GM19351 (cell line): ENCODE data around the gene HECA.
"Not testable (repeated sequence)": the region's sequence is repeated elsewhere in the genome, so short reads cannot be mapped to it uniquely, and the experiment has no call there.

Experiments
- ATAC-seq: cut with Tn5 transposase; IDR thresholded peaks from one replicate; pipeline ENCODE4 v1.9.1; 2021; ENCODE audit warnings: mild to moderate bottlenecking, moderate library complexity; ENCODE audit not compliant: unreplicated experiment

The HECA gene

GRCh38 chr6:139135578-139136545, 982 bp downstream of the HECA start:
- peak; percentile 34 for ATAC-seq

GRCh38 chr6:139137706-139138105, 2.8 kb downstream of the HECA start:
- ATAC-seq, result no peak

- ATAC-seq, result not testable (repeated sequence)
These were observed 6.0 kb downstream of the HECA start for GRCh38 chr6:139140854-139141253.

DNA sequence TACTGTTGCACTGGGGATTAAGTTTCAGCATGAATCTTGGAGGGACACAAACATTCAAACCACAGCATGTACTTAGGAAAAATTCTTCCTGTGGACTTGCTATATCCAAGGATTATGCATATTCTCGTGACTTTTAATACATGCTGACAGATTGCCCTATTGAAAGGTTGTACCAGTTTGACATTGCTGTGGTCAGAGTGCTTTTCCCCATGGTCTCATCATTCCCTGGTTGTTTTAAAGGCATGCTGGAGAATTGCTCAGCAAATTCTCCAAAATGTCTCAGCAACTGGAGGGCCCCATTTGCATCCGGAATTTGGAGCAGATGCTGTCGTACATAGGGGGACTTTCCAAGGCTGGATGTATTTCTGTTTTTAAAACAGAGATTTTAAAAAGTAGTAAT, 7.4 kb downstream of the HECA start:
- ATAC-seq, result no peak

DNA sequence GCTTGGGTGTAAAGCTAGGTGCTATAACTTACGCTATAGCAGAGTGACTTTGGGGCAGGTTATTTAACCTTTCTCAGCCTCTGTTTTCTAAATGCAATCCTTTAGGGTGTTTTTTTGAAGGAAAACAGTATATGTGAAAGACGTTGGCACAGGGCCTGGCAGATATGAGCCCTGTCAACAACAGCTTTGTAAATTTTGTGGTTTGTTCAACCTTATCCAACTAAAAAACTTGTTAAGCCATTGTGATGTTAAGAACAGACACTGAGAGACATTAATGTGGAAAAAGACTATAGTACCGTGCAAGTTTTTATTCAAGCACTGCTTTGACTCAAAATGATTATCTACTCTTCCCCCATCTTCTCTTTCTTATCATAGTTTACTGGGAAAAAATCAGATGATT, 8.2 kb downstream of the HECA start:
- no peak for ATAC-seq

- no peak for ATAC-seq
These were observed 9.7 kb downstream of the HECA start for GRCh38 chr6:139144490-139145085.

- no peak for ATAC-seq
These were observed 10.8 kb downstream of the HECA start for GRCh38 chr6:139145661-139146060.

DNA sequence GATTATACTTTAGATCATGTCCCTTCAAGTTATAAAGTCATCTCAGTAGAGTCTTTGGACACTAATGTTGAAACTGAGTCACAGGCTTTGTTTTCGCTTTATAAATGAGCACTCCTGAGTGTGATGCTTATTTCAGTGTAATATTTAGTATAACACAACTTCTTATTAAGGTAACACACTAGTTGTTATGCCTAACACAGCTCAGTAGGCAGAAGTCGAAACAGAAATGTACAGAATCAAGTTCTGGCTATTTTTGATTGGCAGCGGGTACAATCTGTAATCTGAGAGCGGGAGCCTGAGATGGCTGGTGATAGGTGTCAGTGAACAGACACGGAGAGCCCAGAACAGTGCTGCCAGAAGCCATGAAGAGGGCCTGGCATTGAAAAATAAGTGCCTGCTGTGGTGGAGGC, 11.4 kb downstream of the HECA start:
- peak; percentile 55 for ATAC-seq

- ATAC-seq, result no peak
These were observed 12.7 kb downstream of the HECA start for GRCh38 chr6:139147628-139148027.

DNA sequence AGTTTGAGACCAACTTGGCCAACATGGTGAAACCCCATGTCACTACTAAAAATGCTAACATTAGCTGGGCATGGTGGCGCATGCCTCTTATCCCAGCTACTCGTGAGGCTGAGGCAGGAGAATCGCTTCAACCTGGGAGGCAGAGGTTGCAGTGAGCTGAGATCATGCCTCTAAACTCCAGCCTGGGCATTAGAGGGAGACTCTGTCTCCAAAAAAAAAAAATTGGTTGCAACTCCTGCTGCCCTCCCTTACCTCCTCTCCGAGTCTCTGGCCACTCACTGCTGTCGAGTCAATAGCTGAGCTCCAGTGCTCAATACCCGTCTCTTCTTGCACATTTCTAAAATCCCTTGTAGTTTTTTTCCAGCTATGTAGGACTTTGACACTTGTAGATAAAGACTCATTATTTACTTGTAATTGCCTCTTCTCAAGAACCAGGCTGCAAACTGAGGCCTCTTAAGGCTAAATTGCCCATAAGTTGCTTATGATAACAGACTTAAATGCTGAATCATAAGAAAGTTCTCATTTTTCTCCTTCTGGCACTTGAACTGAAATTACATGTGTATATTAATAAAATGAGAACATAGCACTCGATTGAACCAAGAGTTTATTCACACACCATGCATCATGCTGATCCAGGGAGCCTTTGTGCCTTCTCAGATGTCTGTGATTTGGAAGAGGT, 13.8 kb downstream of the HECA start:
- no peak for ATAC-seq

DNA sequence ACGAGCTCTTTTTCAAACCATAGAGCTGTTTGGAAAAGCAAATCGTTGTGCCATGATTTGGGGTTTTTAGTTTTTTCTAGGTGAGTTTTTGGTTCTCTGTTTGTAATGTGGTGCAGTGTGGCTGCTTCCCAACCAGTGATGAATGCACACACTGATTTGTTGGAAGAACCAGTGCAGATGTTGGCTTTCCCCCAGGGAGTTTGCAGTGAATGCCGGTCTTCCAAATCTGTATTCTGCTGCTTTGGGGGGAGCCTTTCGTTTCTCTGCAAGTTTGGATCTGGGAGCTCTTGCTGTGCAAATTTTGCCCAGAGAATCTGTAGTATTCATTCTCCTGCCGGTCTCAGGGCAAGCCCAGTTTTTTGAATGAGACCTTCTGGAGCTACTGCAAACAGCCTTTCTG, 14.5 kb downstream of the HECA start:
- ATAC-seq, result no peak

DNA sequence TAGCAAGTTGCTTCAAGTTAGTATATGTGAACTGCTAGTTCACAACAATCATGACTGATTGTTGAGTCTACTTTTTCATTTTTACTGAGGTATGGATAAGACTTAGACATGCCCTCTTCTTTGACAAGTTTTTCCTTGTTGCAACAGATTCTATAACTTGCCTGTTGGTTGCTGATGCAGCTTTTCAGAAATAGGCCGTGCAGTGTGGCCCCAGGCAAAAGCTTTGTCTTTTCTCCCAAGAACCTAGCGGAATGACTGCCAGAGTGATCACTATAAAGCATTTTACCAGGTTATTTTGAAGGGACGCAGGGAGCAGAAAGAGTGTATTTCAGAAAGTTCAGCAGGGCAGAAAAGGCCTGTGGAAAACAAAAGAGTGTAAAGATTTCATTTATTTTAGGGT, 16.0 kb downstream of the HECA start:
- no peak for ATAC-seq

GRCh38 chr6:139151425-139152087, 16.7 kb downstream of the HECA start:
- ATAC-seq, result no peak

DNA sequence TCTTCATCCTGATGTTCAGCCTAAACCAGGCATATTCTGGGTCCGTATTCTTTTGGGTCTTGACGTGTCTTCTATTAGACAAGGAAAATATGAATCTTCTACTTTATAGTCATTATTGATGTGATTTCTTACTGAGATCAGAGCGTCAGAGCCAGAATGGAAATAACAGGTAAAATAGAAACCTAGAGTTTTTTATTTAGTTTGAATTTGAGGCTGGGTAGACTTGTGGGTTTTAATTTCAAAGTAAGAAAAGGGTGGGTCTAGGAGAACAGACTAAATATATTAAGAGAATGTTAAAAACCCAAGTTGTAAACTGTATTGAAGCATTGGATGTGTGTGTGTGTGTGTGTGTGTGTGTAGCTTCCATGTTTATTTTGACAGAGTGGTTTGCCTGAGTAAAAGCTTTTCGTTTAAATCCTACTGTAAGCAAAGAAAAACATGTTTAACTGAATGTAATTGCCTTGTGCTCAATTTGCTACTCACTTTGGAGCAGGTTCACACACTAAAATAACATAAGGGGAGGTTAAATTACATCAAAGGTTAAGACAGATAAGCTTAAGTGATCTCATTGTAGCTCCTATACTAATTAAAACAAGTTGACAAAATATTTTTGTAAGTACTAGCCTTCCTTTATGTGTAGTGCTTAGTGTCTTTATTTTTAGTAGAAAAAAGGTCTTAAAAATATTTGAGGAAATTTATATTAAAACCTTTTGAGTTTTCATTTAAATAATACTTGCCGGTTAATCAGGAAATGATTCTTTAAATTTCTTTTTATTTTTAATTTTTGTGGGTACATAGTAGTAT, 17.4 kb downstream of the HECA start:
- ATAC-seq, result no peak

- no peak for ATAC-seq
These were observed 18.0 kb downstream of the HECA start for GRCh38 chr6:139152892-139153271.

DNA sequence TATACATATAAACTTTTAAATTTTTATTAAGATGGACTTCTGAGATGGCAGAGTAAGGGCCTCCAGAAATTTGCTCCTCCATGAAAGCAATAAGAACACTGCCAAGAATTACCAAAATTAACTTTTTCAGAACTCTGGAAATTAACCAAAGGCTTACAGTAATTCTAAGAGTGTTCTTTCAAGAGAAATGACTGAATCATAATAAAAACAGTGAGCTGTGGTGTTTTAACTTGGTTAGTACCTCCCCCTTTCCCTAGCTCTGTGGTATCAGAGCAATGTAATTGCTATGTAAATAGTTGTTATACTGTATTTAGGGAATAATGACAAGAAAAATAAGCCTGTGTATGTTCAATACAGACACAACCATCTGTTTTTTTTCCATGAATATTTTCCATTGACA, 19.0 kb downstream of the HECA start:
- ATAC-seq, result no peak

DNA sequence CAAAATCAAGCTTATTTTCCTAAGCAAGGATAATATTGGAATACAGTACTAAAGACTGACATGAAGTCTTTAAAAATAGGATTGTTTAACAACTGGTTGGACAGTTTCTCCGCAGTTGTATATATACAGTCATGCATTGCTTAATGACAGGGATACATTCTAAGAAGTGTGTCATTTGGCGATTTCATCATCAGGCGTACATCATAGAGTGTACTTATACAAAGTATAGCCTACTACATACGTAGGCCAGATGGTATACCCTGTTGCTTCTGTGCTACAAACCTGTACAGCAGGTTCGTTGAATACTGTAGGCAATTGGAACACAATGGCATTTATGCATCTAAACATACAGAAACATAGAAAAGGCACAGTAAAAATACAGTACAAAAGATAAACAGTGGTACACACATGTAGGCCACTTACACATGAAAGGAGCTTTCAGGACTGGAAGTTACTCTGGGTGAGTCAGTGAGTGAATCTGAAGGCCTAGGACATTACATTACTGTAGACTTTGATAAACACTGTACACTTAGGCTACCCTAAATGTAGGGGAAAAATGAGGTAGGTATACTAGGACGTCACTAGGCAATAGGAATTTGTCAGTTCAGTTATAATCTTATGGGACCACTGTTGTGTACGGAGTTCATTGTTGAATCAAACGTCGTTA, 20.1 kb downstream of the HECA start:
- ATAC-seq, result no peak

GRCh38 chr6:139156102-139156501, 21.2 kb downstream of the HECA start:
- ATAC-seq, result no peak

DNA sequence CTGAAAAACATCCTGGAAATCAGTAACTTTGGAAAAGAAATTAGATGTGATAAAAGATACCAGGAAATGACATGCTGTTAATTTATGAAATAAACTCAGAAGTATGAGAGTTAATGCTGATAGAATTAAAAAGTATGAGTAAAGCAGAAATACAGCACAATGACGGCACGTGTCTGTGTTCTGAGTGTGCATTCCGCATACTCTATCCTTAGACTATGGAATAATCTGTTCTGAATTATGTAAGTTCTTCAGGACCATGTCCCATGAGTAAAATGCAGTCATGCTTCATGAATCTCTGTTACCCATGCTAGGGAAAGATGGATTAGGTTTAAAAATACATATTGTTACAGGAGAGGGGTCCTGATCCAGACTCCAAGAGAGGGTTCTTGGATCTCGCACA, 21.7 kb downstream of the HECA start:
- ATAC-seq, result no peak

DNA sequence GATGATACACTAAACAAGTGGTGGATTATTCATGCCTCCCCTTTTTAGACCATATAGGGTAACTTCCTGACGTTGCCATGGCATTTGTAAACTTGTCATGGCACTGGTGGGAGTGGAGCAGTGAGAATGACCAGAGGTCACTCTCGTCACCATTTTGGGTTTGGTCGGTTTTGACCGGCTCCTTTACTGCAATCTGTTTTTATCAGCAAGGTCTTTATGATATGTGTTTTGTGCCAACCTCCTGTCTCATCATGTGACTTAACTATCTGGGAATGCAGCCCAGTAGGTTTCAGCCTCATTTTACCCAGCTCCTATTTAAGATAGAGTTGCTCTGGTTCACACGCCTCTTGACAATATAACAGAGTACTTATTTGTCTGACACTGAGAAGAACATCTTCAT, 22.2 kb downstream of the HECA start:
- ATAC-seq, result not testable (repeated sequence)
